HepG2 (cell line): Measurements from ENCODE around the gene SCO1. TPM values are rescaled to one million over a fixed set of nuclear protein-coding genes. Genes with fewer than 3 reads are reported as not detected.
A peak's percentile ranks its signal among the peaks of the same experiment; 100 is the strongest.

ENCODE experiments used
- ARNTL ChIP-seq: sonication (generic); formaldehyde crosslinking; IDR thresholded peaks from 2 replicates; pipeline ENCODE4 v1.4.0; 2020; ENCODE audit warnings: mild to moderate bottlenecking, missing genetic modification reagents
- CBFB ChIP-seq: sonication (generic); formaldehyde crosslinking; IDR thresholded peaks from 2 replicates; pipeline ENCODE4 v1.4.0; 2020; ENCODE audit warnings: missing genetic modification reagents
- CHCHD3 ChIP-seq: sonication (generic); formaldehyde crosslinking; IDR thresholded peaks from 2 replicates; pipeline ENCODE4 v1.8.0; 2022; ENCODE audit warnings: mild to moderate bottlenecking, missing genetic modification reagents, moderate library complexity
- FOXO1 ChIP-seq: sonication (generic); formaldehyde crosslinking; IDR thresholded peaks from 2 replicates; pipeline ENCODE4 v1.4.0; 2020; ENCODE audit warnings: missing genetic modification reagents
- HOXA7 ChIP-seq: sonication (generic); formaldehyde crosslinking; IDR thresholded peaks from 2 replicates; pipeline ENCODE4 v1.8.1; 2022; ENCODE audit warnings: mild to moderate bottlenecking, missing genetic modification reagents, moderate library complexity
- KDM5A ChIP-seq: fragments of 200-600 bp; sonication (generic); IDR thresholded peaks from 2 replicates; pipeline ENCODE4 v1.7.0; 2018; ENCODE audit warnings: antibody characterized with exemption, mild to moderate bottlenecking, low read length, borderline replicate concordance
- LCORL ChIP-seq, 2 experiments: fragments of 450-650 bp in 1 of 2; sonication (generic) in 1 of 2; formaldehyde crosslinking in 1 of 2; IDR thresholded peaks; 2 replicates each; pipeline versions ENCODE4 v1.5.0 to v1.6.1; 2017 to 2020; ENCODE audit warnings: antibody characterized with exemption in 1 of 2, missing genetic modification reagents in 1 of 2
- MIXL1 ChIP-seq: IDR thresholded peaks from 2 replicates; pipeline ENCODE4 v1.6.1; 2016
- MYNN ChIP-seq: sonication (generic); formaldehyde crosslinking; IDR thresholded peaks from 2 replicates; pipeline ENCODE4 v1.4.0; 2020; ENCODE audit warnings: mild to moderate bottlenecking, low read depth, missing genetic modification reagents
- PCBP2 ChIP-seq: fragments of 200-400 bp; formaldehyde crosslinking; optimal IDR thresholded peaks from 2 replicates; pipeline ENCODE3; 2018; ENCODE audit warnings: low read length, low read depth; ENCODE audit not compliant: poor library complexity, severe bottlenecking
- RBM22 ChIP-seq: fragments of 200-400 bp; formaldehyde crosslinking; optimal IDR thresholded peaks from 2 replicates; pipeline ENCODE3; 2017; ENCODE audit warnings: mild to moderate bottlenecking, low read length, moderate library complexity
- RBM39 ChIP-seq: fragments of 200-400 bp; formaldehyde crosslinking; IDR thresholded peaks from one replicate; pipeline ENCODE4 v1.6.1; 2018; ENCODE audit warnings: antibody characterized with exemption, mild to moderate bottlenecking, low read depth, low read length; ENCODE audit not compliant: poor library complexity, severe bottlenecking
- RORA ChIP-seq: sonication (generic); formaldehyde crosslinking; IDR thresholded peaks from 2 replicates; pipeline ENCODE4 v1.5.0; 2020; ENCODE audit warnings: mild to moderate bottlenecking, missing genetic modification reagents, moderate library complexity
- SKIL ChIP-seq: sonication (generic); formaldehyde crosslinking; IDR thresholded peaks from 2 replicates; pipeline ENCODE4 v1.8.0; 2022; ENCODE audit warnings: missing genetic modification reagents, mild to moderate bottlenecking, moderate library complexity, borderline replicate concordance
- SRSF4 ChIP-seq: fragments of 200-400 bp; formaldehyde crosslinking; IDR thresholded peaks from one replicate; pipeline ENCODE4 v1.6.1; 2018; ENCODE audit warnings: mild to moderate bottlenecking, low read depth, low read length, moderate library complexity; ENCODE audit not compliant: poor library complexity, severe bottlenecking
- ZBTB10 ChIP-seq: sonication (generic); formaldehyde crosslinking; IDR thresholded peaks from 2 replicates; pipeline ENCODE4 v1.4.0; 2020; ENCODE audit warnings: missing genetic modification reagents, borderline replicate concordance
- ZBTB8A ChIP-seq: sonication (generic); formaldehyde crosslinking; IDR thresholded peaks from 2 replicates; pipeline ENCODE4 v1.4.0; 2020; ENCODE audit warnings: mild to moderate bottlenecking, low read depth, missing genetic modification reagents, borderline replicate concordance
- ZFAT ChIP-seq: sonication (generic); formaldehyde crosslinking; conservative IDR thresholded peaks from 2 replicates; pipeline ENCODE4 v1.8.1; 2023; ENCODE audit warnings: missing genetic modification reagents, inconsistent platforms
- ZNF326 ChIP-seq: sonication (generic); formaldehyde crosslinking; IDR thresholded peaks from 2 replicates; pipeline ENCODE4 v1.4.0; 2020; ENCODE audit warnings: missing genetic modification reagents, borderline replicate concordance
- ZNF329 ChIP-seq: sonication (generic); formaldehyde crosslinking; IDR thresholded peaks from 2 replicates; pipeline ENCODE4 v1.9.0; 2021; ENCODE audit warnings: low read depth, mild to moderate bottlenecking, missing genetic modification reagents
- ZNF510 ChIP-seq: sonication (generic); formaldehyde crosslinking; IDR thresholded peaks from 2 replicates; pipeline ENCODE4 v1.4.0; 2020; ENCODE audit warnings: low read depth, mild to moderate bottlenecking, missing genetic modification reagents
- ZNF589 ChIP-seq: sonication (generic); formaldehyde crosslinking; conservative IDR thresholded peaks from 2 replicates; pipeline ENCODE4 v1.8.0; 2022; ENCODE audit warnings: mild to moderate bottlenecking, moderate library complexity, missing genetic modification reagents
- ZNF670 ChIP-seq: sonication (generic); formaldehyde crosslinking; IDR thresholded peaks from 2 replicates; pipeline ENCODE4 v1.8.0; 2022; ENCODE audit warnings: mild to moderate bottlenecking, missing genetic modification reagents, borderline replicate concordance
- ZNF691 ChIP-seq: sonication (generic); formaldehyde crosslinking; IDR thresholded peaks from 2 replicates; pipeline ENCODE4 v1.4.0; 2020; ENCODE audit warnings: missing genetic modification reagents, low read depth, mild to moderate bottlenecking, borderline replicate concordance
- ZNF772 ChIP-seq: sonication (generic); formaldehyde crosslinking; IDR thresholded peaks from 2 replicates; pipeline ENCODE4 v1.5.0; 2020; ENCODE audit warnings: mild to moderate bottlenecking, missing genetic modification reagents
- ZNF776 ChIP-seq: sonication (generic); formaldehyde crosslinking; IDR thresholded peaks from 2 replicates; pipeline ENCODE4 v1.4.0; 2020; ENCODE audit warnings: mild to moderate bottlenecking, missing genetic modification reagents
- ZNF816 ChIP-seq: sonication (generic); formaldehyde crosslinking; IDR thresholded peaks from 2 replicates; pipeline ENCODE4 v1.8.0; 2022; ENCODE audit warnings: missing genetic modification reagents, mild to moderate bottlenecking, borderline replicate concordance
- polyA plus RNA-seq, 8 experiments: library from polyadenylated mRNA; depleted of rRNA in 3 of 8; stranded (reverse) in 7 of 8; unstranded in 1 of 8; fragments of >200 nt; fragmentation: Illumina TruSeq in 4 of 8; extraction: Trizol in 4 of 8; gene quantifications; 2 replicates each; pipeline versions ENCODE4 v1.2.1 to v1.2.3, GENCODE V29; 2011 to 2016; ENCODE audit warnings: low read depth in 4 of 8, missing spikeins in 1 of 8, mixed read lengths in 1 of 8; ENCODE audit not compliant: insufficient read depth in 1 of 8
- total RNA-seq, 5 experiments: library from RNA; depleted of rRNA; stranded (reverse); fragments of >200 nt; fragmentation: Illumina TruSeq; extraction: Trizol; gene quantifications; 2 replicates each; pipeline ENCODE4 v1.2.3, GENCODE V29; 2016; ENCODE audit warnings: low read depth in 1 of 5

SCO1 gene
- total and polyA plus RNA-seq, 2 of the 13 experiments (the other 11 are each of a cell fraction or from before 2014, with no cell fraction given): 11.4 to 50.3 TPM

GRCh38 chr17:10725262-10725661 lies 27.9 kb upstream of the SCO1 start (continued):
- no peak for TF ChIP-seq ZNF326 (CRISPR knock-in tag)
- TF ChIP-seq CHCHD3: no peak
- no peak for TF ChIP-seq ZNF510 (CRISPR knock-in tag)
- TF ChIP-seq ZBTB10 (CRISPR knock-in tag): peak; percentile 43; the same call in 1 of the 2 replicates
- TF ChIP-seq KDM5A: no peak
- peak; percentile 77 for TF ChIP-seq FOXO1 (CRISPR knock-in tag)
- no peak for TF ChIP-seq RORA (CRISPR knock-in tag)
- no peak for TF ChIP-seq RBM22
- no peak for TF ChIP-seq ZFAT (CRISPR knock-in tag)
- TF ChIP-seq ZNF816: no peak
- no peak for TF ChIP-seq MYNN (CRISPR knock-in tag)
- no peak for TF ChIP-seq HOXA7
- TF ChIP-seq MIXL1 (CRISPR knock-in tag): 0 out of 2 replicates have a peak, but pooled peaks have one; percentile 45
- no peak for TF ChIP-seq SKIL (CRISPR knock-in tag)
- TF ChIP-seq PCBP2: no peak
- TF ChIP-seq LCORL (IDR thresholded peaks at IDR 0.05): no peak
- TF ChIP-seq LCORL (CRISPR knock-in tag; IDR thresholded peaks at IDR 0.05): peak; percentile 71
- TF ChIP-seq ZNF772 (CRISPR knock-in tag): no peak
- TF ChIP-seq CBFB (CRISPR knock-in tag): no peak
- no peak for TF ChIP-seq ZNF329
- TF ChIP-seq ZNF691 (CRISPR knock-in tag): no peak
- no peak for TF ChIP-seq ZNF589 (CRISPR knock-in tag)
- TF ChIP-seq ZBTB8A (CRISPR knock-in tag): no peak
- no peak for TF ChIP-seq ARNTL (CRISPR knock-in tag)
- no peak for TF ChIP-seq SRSF4
- no peak for TF ChIP-seq ZNF670 (CRISPR knock-in tag)
- no peak for TF ChIP-seq ZNF776 (CRISPR knock-in tag)
- no peak for TF ChIP-seq RBM39
